D721Med (cell line): ENCODE measurements around the gene TRIM37.

ENCODE experiments used
- DNase-seq: peaks from one replicate; pipeline ENCODE4 v3.0.0; 2011; ENCODE audit warnings: low spot score; ENCODE audit not compliant: insufficient read length
- FAIRE-seq: peaks from 2 replicates; lab custom pipeline; 2011; peaks lifted over from hg19 to GRCh38; lab: Jason Lieb, UNC
- CTCF ChIP-seq: IDR thresholded peaks from 2 replicates; pipeline ENCODE4 v1.5.1; 2012; ENCODE audit warnings: mild to moderate bottlenecking, control low read depth; ENCODE audit not compliant: insufficient read depth; ENCODE audit errors: missing control alignments

The TRIM37 gene

GRCh38 chr17:58985971-58986370, 120.7 kb downstream of the TRIM37 start:
- TF ChIP-seq CTCF = no peak
- DNase-seq = no peak
- no peak for FAIRE-seq

GRCh38 chr17:58985367-58985766, 121.3 kb downstream of the TRIM37 start:
- DNase-seq (no peak), FAIRE-seq (no peak)
- no peak for TF ChIP-seq CTCF

GRCh38 chr17:58982626-58983025, 124.1 kb downstream of the TRIM37 start:
- FAIRE-seq (no peak), DNase-seq (no peak)
- no peak for TF ChIP-seq CTCF

GRCh38 chr17:58980706-58981481, 125.8 kb downstream of the TRIM37 start:
- TF ChIP-seq CTCF = no peak
- FAIRE-seq = no peak
- no peak for DNase-seq

GRCh38 chr17:58976541-58976940, 130.1 kb downstream of the TRIM37 start:
- no peak for FAIRE-seq
- TF ChIP-seq CTCF = no peak

GRCh38 chr17:58974354-58974753, 132.3 kb downstream of the TRIM37 start:
- no peak for FAIRE-seq
- DNase-seq = no peak
- TF ChIP-seq CTCF = no peak

More at GRCh38 chr17:58976541-58976940, 130.1 kb downstream of the TRIM37 start:
- DNase-seq = no peak
